ENCODE data around the gene HYI.
A peak's percentile ranks its signal among the peaks of the same experiment; 100 is the strongest.
"Not testable (repeated sequence)": the region's sequence is repeated elsewhere in the genome, so short reads cannot be mapped to it uniquely, and the experiment has no call there.

HYI gene

DNA sequence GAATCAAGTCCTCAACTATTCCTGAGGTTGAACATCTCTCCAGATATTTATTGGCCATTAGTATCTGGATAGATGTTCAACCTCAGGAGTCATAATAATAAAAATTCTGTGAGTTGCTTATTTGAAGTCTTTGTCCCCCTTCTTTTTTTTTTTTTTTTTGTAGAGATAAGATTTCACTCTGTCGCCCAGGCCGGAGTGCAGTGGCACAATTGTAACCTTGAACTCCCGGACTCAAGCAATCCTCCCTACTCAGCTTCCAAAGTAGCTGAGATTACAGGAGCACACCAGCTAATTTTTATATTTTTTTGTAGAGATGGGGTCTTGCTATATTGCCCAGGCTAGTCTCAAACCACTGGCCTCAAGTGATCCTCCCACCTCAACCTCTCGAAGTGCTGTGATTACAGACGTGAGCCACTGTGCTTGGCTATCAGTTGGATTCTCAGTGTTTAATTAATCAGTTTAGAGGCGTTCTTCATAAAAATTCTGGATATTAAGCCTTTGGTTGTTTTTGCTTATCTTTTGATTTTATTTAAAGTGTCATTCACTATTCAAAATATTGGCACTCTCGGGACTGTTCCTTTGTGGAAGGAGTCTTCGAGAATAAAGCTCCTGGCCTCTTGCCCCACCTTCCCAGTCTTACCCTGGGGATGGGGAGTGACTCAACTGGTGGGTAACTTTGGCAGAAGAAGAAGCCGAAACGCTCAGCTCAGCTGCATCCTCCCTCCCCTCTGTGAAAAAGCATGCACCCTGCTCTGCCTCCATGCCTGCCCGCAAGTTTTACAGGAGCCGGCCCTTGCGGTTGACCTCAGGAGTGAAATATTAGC, 11.2 kb upstream of the HYI start:
- no peak for DNase-seq

DNA sequence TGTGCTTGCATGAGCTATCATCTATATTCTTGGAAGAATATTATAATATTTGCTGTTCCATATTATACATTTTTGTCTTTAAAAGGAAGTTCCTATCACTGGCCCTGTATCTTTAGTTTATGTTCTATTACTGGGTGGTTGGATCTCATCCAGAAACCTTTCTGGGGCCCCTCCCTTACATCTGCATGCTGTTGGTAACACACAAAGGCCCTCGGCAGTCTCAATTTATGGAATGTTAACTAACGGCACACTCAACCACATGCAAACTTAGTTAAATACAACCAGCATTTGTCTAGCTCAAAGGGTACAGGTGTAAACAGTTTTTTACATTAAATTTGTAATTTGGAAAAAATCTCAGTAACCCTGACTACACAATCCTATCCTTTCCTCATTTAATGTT, 9.7 kb upstream of the HYI start:
- DNase-seq, result no peak

DNA sequence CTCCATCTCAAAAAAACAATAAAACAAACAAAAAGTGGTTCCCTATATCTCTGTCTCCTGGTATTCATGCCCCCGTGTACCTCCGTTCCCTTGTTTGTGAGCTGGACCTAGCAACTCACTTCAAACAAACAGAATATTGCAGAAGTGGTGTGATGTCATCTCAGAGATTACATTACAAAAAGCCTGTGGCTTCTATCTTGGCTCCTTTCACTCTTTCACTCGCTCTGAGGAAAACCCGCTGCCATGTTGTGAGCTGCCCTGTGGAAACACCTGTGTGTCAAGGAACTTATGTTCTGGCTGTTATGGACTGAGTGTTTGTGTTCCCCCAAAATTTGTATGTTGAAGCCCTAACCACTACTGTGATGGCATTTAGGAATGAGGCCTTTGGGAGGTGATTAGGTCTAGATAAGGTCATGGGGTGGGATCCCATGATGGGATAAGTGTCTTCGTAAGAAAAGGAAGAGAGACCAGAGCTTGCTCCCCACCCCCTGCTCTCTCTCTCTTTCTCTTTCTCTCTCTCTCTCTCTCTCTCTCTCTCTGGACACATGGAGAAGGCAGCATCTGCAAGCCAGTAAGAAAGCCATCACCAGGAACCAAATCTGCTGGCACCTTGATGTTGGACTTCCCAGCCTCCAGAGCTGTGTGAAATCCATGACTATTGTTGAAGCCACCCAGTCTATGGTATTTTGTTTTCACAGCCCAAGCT, 7.4 kb upstream of the HYI start:
- DNase-seq, result peak; percentile 60 to 81

DNA sequence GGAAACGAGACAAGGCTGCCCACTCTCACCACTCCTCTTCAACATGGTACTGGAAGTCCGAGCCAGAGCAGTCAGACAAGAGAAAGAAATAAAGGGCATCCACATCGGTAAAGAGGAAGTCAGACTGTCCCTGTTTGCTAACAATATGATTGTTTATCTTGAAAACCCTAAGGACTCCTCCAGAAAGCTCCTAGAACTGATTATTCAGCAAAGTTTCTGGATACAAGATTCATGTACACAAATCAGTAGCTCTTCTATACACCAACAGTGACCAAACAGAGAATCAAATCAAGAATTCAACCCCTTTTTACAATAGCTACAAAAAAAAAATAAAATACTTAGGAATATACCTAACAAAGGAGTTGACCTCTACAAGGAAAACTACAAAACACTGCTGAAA, 4.6 kb upstream of the HYI start:
- not testable (repeated sequence) for DNase-seq

DNA sequence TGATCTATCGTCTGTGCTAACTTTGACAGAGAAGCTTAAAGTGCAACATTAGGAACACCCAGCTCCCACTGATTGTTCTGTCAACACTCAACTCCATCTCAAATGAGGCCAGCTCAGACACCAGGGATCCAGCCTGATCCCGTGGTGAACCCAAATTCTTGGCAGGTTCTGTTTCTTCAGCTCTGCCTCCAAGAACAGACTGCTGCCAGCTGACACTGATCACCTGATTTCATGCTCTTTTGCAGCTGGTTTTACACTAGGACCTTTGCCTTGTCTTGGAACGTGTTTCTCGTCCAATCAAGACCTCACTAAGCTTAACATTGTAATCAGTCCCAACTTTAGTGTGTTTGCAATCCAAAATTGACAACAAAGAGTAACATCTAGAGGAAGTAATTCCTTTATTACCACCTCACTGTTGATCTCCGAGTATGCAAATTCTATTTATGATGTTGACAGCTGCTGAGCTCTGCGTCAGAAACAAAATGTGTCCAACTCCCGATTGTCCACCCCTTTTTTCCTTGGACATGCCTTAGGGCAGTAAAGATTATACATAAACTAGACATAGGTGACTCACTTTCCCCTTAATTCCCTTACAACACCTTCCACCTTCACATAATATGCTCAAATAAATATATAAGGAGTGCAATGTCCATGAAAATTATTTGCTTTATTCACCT, 1.6 kb upstream of the HYI start:
- DNase-seq, result no peak

DNA sequence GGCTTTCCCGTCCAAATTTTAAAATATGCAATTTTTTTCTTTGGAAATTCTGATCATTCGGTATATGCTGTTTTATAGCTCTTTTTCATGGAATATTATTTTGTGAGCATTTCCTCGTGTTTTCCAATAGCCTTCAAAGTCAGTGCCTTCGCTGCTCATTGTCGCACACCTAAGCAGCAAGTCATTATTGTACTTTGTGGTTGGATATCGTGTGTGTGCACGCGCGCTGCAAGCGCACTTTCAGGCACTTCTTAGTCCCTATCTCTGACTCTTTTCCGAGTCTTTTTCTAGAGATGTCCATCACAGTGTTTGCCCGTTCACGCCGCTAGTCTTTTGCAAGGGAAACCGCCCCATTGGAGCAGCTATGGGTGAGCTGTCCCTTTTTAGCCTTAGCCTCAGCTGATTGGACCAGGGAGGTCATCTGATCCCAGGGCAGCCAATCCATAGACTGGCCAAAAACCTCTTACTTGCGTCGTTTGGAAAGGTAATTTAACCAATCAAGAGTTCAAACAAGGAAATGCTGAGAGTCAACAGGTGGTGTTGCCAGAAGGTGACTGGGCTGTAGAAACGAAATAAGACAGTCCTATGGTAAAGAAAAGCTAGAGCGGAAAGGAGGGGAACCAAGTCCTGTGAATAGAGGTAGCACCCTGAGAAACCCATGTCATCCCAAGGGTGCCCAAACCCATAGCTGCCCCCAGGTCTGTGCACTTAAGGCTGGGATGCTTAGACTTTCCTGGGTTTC, 710 bp upstream of the HYI start:
- peak; percentile 63 to 72 for DNase-seq

DNA sequence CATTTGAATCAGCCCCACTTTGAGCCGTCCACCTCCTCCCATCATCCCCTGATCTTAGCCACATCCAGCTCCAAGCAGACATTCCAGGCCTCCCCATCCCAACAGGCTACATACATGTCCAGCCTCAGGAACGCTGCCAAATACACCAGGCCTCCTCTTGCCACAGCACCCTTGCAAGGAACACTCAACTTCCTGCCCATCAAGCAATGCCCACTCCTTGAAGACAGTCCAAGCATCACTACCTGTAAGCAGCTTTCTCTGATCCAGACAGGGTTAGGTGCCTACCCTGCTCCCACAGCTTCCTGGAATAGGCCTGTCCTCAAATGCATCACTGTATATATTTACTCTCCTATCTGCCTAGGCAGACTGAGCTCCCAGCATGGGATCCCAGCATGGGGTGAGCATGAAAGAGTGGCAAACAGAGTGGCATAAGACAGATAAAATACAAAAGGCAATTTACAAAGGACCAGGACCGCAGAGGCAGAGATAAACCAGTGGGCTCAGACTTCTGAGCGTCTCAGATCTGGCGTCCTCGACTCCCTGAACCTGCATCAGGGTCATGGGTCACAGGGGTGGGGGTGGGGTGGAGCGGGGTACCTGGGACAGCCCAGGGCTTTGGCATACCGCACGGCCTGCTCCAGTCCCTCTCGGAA, 816 bp downstream of the HYI start:
- DNase-seq, result no peak

DNA sequence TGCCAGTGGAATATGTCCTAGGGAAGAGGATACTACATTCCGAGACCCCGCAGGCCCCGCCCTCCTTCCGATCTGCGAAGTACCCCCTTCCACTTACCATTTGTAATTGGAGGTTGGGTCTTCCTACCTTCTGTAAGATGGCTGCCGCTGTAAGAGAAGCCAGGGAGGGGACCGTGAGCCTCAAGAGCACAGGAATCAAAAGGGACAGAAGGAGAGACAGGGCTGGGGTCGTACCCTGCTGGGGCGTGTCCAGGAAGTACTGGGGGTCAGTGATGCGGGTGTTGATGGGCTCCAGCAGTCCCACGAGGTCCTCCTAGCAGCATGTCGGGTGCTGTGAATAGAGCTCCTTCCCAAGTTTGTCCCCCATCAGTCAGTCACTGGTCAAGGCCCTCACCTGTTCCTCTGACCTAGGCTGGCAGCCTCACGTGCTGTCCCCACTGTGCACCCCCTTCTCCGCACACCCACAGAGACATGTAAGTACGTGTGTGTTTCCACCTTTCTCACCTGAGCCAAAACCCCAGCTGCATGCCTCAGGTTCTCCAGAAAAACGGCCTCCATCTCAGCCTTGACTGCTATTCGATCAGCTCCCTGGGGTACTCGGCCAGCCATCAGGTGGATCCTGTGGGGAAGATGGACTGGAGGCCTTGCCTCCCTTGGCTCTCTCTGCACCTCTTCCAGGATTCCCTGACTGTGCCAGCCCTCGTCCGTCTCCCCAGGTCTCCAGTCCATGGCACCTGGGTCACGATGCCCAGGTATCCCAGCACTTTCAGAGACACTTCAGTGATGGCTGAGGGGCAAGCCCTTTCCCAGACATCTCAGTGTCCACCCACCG, 1.8 kb downstream of the HYI start:
- DNase-seq, result no peak

DNA sequence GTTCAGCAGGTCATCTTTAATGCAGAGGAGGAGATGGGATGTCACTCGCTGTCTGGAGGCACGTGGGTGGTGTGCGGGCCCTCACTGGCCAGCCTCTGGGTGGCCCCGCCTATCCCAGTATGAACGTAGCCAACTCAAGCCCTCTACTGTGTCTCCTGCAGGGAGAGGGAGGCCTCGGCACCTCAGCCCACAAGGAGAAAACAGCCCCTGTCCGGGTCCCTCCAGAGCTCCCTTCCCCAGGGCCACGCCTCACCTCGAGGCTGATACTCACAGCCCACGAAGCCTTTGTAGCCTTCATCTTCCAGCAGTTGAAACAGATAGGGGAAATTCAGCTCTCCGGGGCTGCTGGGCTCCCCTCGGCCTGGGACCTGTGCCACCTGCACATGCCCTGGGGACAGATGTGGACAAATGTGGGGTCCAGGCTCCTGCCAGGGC, 2.6 kb downstream of the HYI start:
- no peak for DNase-seq

DNA sequence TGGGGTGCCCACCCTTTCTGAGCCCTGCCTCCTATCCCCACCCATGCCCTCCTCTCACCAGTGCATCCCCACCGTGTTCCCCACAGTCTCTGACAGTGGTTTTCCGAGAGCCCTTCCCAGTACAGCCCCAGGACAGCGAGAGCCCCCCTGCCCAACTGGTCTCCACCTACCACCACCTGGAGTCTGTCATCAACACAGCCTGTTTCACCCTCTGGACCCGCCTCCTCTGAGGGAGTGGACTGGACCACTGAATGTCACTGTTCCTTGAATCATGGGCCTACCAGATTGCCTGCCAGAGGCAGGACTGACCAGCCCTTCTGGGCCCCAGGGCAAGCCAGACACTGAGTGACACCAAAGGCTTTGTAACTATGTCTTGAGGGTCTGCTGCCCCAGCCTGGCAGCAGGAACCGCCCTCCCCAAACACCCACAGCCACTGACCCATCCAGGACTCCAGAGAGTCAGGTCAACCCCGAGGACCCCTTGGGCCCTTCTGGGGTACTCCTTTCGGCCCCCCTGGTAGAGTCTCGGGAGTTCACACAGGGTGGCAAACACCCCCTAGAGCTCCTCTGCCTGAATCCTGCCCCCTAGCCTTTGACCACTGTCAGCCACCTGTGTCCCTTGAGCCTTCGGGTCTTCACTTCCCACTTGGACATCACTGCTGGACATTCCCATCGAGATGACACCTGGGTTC, 3.3 kb downstream of the HYI start:
- no peak for DNase-seq

DNA sequence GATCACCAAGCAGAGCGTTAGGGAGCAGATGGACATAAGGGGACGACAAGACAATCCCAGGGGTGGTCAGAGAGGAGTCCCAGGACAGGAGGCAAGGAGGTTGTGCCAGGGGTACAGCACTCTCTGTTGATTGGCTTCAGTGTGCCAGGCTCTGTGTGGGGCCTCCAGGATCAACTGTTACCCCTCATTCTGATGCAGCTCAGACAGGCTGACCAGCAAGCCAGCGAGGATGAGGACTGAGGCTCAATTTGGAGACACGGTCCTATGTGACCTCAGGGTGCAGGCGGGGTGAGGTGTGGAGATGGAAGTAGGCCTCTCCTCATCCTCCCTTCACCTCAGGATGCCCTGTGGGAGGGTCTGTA, 4.0 kb downstream of the HYI start:
- no peak for DNase-seq

DNA sequence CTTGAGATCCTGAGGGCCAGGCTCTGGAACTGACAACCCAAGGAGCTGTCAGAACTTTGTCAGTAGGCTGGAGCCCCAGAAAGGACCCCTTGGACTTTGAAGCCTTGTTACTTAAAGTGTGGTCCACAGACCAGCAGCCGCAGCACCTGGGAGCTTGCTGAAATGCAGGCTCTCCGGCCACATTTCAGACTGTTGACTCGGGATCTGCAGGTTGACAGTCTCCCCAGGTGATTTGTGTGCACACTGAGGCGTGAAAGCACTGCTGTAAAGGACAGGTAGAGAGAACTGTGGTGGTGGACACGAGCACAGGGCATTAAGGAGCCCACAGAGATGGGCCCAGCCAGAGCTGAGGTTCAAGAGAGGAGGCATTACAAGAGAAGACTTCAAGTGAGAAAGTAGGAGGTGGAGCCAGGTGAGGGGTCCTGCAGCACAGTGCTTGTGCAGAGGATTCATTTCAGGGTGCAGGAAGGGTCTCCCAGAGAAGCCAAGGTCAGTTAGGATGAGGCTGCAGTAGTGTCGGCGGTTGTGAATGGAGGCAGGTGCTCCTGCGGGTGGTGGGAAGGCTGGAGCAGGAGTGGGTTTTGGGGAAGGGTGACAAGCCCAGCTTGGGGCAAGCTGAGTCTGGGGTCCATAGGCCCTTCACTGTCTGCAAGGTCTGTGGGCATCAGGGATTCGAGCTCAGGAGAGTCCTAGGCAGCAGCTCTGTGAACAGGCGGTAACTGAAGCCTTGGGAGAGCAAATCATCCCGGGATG, 4.6 kb downstream of the HYI start:
- DNase-seq, result no peak

DNA sequence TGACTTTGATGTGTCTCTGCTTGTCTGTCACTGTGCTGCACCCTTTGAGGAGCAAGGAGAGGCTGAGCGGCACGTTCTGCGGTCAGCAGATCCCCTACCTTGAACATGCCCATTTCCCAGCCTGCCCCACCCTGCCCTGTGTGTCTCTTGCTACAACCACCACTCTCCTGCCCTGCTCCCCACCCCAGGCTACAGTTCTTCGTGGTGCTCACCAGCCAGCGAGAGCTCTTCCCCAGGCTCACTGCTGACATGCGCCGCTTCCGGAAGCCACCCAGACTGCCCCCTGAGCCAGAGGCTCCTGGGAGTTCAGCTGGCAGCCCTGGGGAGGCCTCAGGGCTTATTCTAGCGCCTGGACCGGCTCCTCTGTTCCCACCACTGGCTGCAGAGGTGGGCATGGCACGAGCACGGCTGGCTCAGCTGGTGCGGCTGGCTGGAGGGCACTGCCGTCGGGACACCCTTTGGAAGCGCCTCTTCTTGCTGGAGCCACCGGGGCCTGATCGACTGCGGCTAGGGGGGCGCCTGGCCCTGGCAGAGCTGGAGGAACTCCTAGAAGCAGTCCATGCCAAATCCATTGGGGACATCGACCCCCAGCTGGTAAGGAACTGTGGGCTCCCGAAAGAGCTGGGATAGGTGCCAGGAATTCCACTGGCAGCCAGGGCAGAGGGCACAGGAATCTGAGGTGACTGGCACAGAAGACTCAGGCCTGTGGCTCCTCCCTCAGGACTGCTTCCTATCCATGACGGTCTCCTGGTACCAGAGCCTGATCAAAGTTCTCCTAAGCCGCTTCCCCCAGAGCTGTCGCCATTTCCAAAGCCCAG, 5.6 kb downstream of the HYI start:
- DNase-seq, result no peak

DNA sequence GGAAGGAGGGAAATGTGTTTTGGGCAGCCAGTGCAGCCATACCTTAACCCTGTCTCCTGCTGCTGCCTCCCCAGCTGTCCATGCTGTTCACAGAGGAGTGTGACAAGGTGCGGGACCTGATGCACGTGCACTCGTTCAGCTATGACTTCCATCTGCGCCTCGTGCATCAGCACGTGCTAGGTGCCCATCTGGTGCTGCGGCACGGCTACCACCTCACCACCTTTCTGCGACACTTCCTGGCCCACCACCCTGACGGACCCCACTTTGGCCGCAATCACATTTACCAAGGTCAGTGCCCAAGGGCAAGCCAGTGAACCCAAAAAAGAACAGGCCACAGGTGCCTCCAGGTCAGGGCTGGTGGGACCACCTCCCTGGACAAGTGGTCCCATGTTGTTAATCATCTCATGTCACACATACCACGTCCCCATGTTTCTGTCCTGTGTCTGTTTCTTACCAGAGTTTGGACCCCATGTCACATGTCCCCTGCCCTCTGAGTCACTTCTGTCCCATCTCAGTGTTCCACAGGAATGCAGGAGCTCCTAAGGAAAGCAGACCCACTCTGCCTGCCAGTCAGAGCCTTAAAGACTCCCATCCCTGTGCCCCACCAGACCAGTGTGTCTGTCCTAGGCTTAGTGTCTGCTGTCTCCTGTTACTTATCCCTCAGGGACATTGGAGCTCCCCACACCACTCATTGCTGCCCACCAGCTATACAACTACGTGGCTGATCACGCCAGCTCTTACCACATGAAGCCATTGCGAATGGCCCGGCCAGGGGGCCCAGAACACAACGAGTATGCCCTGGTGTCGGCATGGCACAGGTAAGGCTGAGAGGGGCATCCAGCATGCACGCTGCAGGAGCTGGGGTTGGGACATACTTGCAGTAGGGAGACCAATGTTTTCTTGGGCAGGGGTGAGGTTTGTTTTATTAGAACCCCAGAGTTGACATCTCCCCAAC, 6.6 kb downstream of the HYI start:
- DNase-seq, result no peak

DNA sequence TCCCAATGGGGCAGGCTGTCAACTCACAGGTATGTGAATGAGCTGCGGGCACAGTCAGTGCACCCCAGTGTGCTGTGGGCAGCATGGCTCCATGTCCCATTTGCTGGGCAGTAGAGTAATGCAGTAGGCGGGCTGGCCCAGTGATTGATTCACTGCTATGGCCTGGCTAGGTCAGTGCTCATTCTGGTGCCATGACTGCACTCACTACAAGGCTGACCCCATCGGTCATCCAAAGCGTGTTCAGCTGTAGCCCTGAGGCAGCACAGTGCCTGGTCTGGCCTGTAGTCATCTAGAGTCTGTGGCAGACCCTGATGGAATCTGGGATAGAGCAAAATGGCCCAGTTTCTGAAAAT, 7.4 kb downstream of the HYI start:
- no peak for DNase-seq

DNA sequence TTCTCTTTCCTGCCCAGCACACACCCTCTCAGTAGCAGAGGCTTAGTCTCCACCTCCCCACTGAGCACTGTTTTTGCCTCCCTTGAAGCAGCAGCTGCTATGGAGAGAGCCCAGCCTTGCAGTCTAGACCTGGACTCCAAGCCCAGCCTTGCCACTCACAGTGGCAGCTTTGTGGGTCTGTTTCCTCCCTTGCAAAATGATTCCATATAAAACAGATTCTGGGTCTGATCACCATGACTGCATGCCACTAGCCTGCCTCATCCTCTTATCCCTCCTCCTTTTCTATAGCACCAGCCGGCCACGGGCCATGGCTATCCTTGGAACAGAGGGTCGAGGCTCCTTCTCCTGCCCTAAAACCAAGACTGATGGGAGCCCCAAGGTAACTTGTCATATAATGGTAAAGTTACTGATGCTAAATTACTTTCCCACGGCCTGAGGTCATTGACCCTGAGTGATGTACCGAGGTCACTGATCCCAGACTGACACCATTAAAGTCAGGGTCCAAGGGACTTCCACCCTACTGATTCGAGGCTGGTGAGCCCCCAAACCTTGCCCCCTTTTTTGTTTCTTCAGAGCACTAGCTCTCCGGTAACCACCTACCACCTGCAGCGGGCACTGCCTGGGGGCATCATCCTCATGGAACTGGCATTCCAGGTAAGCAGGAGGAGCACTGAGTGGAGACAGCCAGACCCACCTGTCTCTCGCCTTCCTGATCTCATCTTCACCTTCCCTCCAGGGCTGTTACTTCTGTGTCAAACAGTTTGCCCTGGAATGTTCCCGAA, 7.9 kb downstream of the HYI start:
- DNase-seq, result no peak

DNA sequence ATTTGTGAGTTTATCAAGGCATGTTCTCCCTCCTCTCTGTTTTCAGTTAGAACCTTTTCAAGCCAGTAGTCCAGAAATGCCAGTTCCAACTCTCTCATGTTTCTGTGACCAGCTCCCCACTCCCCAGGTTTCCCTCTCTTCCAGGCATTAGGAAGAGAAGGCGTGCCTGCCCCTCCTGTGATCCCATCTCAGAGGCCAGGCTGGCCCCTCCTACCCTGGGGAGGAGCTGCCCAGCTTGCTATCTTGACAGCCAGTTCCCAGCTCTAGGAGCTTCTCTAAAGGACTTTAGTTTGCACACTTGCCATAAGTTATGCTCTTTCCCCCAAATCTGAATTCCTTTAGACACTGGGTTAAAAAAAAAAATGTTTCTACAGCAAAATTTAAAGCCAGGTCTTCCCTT, 8.9 kb downstream of the HYI start:
- no peak for DNase-seq
